HPDE6-E6E7 (cell line): Measurements from ENCODE around the gene ZNF335.

Experiments used
- DNase-seq: peaks from one replicate; pipeline ENCODE4 v3.0.0; 2011; ENCODE audit warnings: missing footprints; ENCODE audit errors: extremely low spot score

Gene ZNF335

GRCh38 chr20:45953672-45954071 lies 18.3 kb downstream of the ZNF335 start:
- DNase-seq = no peak

DNA sequence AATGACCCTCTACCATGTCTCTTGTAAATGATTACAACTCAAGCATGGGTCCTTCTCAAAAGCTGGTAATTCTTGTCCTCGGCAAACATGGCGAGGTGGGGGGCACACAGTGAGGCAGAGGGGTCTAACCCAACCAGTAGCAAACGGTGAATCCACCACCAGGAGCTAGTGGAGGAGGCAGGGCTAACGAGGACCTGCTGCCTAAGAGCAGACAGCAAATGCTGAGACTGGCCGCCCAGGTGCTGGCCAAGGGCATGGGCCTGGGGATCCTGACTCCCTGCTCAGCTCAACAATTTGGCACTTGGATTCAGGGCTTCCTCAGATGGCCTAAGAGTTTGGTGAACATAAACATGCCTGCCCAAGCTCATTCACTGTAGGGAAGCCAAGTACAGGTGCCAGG lies 19.1 kb downstream of the ZNF335 start:
- no peak for DNase-seq

- DNase-seq = no peak
Observed at GRCh38 chr20:45951925-45952834, 19.8 kb downstream of the ZNF335 start.

DNA sequence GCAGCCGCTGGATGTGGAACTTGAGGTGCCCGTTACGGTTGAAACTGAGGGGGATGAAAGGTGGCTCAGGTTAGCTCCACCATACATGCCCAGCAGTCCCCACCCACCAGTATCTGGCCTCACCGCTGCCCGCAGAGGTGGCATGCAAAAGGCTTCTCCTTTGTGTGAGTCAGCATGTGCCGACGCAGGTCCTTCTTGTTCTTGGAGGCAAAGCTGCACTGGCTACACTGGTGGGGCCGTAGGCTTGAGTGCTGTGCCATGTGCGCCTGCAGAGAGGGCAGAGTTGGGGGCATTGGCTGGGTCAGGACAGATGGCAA lies 21.7 kb downstream of the ZNF335 start:
- DNase-seq = no peak

GRCh38 chr20:45949542-45950329 lies 22.3 kb downstream of the ZNF335 start:
- DNase-seq = no peak

- no peak for DNase-seq
Observed at GRCh38 chr20:45948742-45949541, 23.1 kb downstream of the ZNF335 start.

DNA sequence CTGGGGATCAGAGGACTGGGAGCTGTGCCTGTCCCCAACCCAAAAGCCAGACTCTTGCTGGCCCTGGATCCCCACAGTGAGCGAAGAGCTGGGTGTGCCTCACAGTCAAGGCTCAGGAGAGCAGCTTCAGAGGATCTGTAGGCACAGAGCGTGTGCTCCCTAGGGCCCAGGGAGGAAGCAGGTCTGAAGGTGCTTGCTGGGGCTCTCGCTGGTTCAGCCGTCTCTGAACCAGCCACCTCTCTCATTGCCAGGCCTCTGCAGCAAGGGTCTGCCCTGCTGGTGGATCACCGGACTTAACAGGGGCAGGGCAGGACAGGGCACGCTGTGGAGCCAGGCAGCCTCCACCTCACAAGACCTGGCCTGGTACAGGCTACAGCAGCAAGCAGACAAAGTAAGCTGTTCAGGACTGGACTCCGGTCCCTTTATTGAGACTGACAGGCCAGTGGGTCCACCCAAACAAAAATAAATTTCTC lies 23.7 kb downstream of the ZNF335 start:
- no peak for DNase-seq

DNA sequence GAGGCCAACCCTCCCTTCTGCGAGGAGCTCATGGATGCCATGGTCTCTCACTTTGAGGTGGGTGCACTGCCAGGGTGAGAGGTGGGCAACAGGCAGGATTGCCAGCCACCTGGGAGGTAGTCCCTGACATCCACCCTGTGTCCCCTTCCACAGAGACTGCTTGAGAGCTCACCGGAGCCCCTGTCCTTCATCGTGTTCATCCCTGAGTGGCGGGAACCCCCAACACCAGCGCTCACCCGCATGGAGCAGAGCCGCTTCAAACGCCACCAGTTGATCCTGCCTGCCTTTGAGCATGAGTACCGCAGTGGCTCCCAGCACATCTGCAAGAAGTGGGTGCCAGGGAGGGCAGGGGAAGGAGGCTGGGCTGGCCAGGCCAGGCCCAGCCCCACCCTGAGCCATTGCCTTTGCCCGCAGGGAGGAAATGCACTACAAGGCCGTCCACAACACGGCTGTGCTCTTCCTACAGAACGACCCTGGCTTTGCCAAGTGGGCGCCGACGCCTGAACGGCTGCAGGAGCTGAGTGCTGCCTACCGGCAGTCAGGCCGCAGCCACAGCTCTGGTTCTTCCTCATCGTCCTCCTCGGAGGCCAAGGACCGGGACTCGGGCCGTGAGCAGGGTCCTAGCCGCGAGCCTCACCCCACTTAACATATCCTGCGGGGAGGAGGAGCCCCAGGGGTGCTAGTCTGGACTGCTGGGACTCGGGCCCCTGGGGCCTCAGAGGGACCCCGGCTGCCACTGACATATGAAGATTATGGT lies 24.7 kb downstream of the ZNF335 start:
- no peak for DNase-seq

DNA sequence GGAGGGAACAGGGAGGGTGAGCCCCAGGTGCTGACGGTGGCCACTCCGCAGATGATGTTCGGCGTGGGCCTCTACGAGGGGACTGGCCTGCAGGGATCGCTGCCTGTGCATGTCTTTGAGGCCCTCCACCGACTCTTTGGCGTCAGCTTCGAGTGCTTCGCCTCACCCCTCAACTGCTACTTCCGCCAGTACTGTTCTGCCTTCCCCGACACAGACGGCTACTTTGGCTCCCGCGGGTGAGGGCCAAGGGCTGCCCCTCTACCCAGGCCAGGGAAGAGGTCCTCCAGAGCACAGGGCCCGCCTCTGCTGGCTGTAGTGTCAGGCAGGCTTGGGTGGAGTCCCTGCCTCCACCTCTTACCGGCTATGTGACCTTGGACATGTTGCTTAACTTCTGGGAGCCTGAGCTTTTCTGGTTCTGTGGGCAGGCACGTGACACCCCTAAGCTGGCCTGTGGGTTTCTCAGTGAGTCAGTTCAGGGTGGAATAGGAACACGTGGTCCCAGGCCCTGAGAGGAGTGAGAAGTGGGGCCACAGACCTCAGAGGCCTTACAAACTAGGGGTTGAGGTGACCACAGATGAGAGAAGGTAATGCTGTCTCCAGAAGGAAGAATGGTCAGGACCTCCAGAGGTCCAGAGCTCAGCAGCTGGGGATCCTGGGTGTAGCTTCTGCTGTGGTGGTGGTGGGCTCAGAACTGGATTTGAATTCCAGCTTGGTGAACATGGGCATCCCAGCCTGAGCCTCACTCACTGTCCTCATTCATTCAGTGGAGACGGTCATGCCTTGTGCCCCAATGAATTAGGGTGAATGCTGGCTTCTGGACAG lies 25.6 kb downstream of the ZNF335 start:
- no peak for DNase-seq

DNA sequence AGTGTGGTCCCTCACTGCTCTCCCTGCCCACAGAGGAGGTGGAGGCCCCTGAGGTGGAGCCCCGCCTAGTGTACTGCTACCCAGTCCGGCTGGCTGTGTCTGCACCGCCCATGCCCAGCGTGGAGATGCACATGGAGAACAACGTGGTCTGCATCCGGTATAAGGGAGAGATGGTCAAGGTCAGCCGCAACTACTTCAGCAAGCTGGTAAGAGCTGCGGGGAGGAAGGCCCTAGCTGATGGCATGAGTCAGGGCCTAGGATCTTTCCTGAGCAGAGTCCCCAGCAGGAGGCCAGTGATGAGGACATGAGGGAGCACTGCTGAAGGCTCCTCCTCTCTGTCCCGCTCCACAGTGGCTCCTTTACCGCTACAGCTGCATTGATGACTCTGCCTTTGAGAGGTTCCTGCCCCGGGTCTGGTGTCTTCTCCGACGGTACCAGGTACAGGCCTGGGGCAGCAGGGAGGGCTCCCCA lies 26.3 kb downstream of the ZNF335 start:
- no peak for DNase-seq

- DNase-seq = no peak
Observed at GRCh38 chr20:45944965-45945677, 26.9 kb downstream of the ZNF335 start.

- DNase-seq = peak; percentile 97
Observed at GRCh38 chr20:45944151-45944964, 27.6 kb downstream of the ZNF335 start.

DNA sequence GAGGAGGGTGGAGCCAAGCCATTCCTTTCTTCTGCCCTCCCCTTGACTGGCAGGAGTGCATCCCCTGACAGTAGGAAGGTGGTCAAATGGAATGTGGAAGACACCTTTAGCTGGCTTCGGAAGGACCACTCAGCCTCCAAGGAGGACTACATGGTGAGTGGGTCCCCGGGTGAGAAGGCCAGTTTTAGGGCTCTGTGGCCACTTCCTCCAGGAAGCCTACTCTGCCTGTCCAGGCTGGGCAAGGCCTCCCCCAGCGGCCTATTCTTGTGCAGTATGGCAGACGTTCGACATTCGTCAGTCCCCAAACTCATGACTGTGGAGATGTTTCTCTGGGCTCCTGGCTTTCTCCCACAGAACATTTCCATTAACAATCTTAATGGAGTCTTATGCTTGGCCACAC lies 28.4 kb downstream of the ZNF335 start:
- no peak for DNase-seq

GRCh38 chr20:45940469-45940868 lies 31.5 kb downstream of the ZNF335 start:
- no peak for DNase-seq

GRCh38 chr20:45940053-45940452 lies 31.9 kb downstream of the ZNF335 start:
- DNase-seq = no peak

- no peak for DNase-seq
Observed at GRCh38 chr20:45938727-45939438, 33.1 kb downstream of the ZNF335 start.

DNA sequence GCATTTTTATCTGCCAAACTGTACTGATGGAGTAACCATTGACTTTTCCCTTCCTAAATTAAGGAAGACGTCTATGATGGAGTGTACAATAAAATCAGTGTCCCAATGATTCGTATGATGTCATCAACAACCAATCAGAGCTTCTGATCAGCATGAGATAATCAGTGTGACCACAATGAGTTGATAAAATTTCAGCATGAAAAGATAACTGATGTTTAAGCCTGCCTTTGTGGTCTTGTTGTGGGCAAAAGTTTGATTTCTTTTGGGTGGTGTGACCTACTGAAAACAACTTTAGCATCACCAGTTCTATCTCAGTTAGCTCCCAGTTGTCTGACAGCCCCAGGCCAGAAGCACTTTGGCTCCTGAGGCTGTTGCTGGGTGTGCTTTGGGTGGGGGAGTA lies 34.2 kb downstream of the ZNF335 start:
- no peak for DNase-seq

DNA sequence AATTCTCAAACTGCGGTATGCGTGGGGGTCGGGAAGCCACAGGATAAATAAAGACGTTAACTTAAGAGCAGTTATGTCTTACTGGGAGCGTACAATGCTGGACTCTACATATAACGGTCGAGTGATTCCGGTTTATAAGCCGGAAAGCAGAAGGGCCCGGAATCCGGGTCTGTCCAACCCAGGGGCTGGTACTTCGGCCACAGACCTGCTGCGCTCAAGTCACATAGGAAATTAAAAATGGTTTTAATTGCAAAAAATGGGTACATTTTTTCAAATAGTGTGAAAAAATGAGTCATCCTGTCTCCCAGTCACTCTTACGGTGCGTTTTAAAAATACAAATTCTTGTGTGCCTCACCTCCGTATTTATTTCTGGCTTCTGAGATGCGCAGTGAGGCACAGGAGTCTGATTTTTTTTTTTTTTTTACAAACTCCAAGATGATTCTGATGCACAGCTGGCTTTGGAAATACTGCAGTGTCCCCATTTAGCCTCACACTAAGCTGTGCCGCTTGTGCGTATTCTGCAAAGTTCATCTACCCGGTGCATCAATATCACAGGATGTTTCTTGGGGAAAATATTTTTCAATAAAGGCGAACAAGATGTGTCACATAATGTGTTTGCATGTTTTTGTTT lies 36.5 kb downstream of the ZNF335 start:
- DNase-seq = no peak
